Spleen (tissue), 7 donors: ENCODE results near the gene CMTM7.

Experiments used
- POLR2A ChIP-seq, 3 donors: fragments of 450-650 bp; IDR thresholded peaks; one replicate each; pipeline ENCODE4 v1.5.1; 2017; ENCODE audit warnings: antibody characterized with exemption in 3 of 3, mild to moderate bottlenecking in 1 of 3
- POLR2AphosphoS5 ChIP-seq, 3 donors: sonication (generic); formaldehyde crosslinking; IDR thresholded peaks; one replicate each; pipeline ENCODE4 v1.5.1; 2017; ENCODE audit warnings: antibody characterized with exemption in 3 of 3
- TF ChIP-seq, protein P1 (sequence below), 11 experiments: fragments of 200-600 bp in 7 of 11; fragments of 450-650 bp in 4 of 11; sonication (generic) in 4 of 11; IDR thresholded peaks in 8 of 11; conservative IDR thresholded peaks in 3 of 11; 1 replicate in 7 of 11; 2 replicates in 4 of 11; pipeline versions ENCODE4 v1.4.0 to v1.8.0; 2016 to 2021; ENCODE audit warnings: antibody characterized with exemption in 11 of 11, inconsistent platforms in 4 of 11, mild to moderate bottlenecking in 1 of 11
- donor health status: DM: no; HTN: no; CAD: no; lungs with moderate emphysema.
- donor health status: DM: no; HTN: no; CAD: no.
- donor health status: DM: no; HTN: no; CAD: no.

DNA sequence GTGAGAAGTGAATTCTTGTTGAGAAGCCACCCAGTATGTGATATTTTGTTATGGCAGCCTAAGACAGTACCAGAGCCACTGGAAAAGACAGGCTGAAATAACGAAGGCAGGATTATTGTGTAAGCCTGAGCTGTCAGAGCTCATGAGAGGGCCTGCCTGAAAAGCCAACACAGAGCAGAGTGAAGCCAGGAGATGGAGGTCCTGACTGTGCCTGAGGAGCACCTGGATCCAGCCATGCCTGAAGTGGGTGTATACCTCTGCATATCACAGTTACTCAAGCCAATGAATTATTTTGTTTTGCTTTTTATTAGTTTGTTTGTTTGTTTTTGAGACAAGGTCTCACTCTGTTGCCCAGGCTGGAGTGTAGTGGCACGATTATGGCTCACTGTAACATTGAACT lies 4.1 kb upstream of the CMTM7 start:
- TF ChIP-seq, protein P1, sequence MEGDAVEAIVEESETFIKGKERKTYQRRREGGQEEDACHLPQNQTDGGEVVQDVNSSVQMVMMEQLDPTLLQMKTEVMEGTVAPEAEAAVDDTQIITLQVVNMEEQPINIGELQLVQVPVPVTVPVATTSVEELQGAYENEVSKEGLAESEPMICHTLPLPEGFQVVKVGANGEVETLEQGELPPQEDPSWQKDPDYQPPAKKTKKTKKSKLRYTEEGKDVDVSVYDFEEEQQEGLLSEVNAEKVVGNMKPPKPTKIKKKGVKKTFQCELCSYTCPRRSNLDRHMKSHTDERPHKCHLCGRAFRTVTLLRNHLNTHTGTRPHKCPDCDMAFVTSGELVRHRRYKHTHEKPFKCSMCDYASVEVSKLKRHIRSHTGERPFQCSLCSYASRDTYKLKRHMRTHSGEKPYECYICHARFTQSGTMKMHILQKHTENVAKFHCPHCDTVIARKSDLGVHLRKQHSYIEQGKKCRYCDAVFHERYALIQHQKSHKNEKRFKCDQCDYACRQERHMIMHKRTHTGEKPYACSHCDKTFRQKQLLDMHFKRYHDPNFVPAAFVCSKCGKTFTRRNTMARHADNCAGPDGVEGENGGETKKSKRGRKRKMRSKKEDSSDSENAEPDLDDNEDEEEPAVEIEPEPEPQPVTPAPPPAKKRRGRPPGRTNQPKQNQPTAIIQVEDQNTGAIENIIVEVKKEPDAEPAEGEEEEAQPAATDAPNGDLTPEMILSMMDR (IDR thresholded peaks at IDR 0.05 in 8 of 11, conservative IDR thresholded peaks at IDR 0.05 in 3 of 11), result no peak
- TF ChIP-seq POLR2A (IDR thresholded peaks at IDR 0.05), result no peak
- TF ChIP-seq POLR2AphosphoS5 (IDR thresholded peaks at IDR 0.05), result no peak
